HL-60/S4 treated with retinoic acid at 250 ng/mL for 4 days and 3 days (cell line): ENCODE data around the gene ITGA3.

Experiments
- in situ Hi-C: fragments of 300-500 bp; cut with MboI; formaldehyde crosslinking; loops from 2 replicates; pipeline ENCODE4 v1.7.0; 2022; ENCODE audit warnings: low sequenced_read_pairs

The ITGA3 gene

GRCh38 chr17:50090971-50091917 is 35.3 kb downstream of the ITGA3 start:
- in situ Hi-C loops = no loop called here

GRCh38 chr17:50091918-50092285 is 36.0 kb downstream of the ITGA3 start:
- in situ Hi-C loops = no loop called here

GRCh38 chr17:50093246-50093645 is 37.3 kb downstream of the ITGA3 start:
- in situ Hi-C loops = no loop called here

- in situ Hi-C loops = no loop called here
Measured at GRCh38 chr17:50093807-50094206, 37.9 kb downstream of the ITGA3 start.

- in situ Hi-C loops = no loop called here
Measured at GRCh38 chr17:50094243-50094752, 38.4 kb downstream of the ITGA3 start.

GRCh38 chr17:50094753-50095619 is 39.1 kb downstream of the ITGA3 start, which contains the start of gene PDK2:
TSS of gene PDK2 (plus strand) at chr17:50095351. CDS start at chr17:50095436, 85 bp downstream.
- in situ Hi-C loops = no loop called here

GRCh38 chr17:50095626-50096037 is 39.7 kb downstream of the ITGA3 start:
- in situ Hi-C loops = no loop called here

GRCh38 chr17:50096092-50096491 is 40.2 kb downstream of the ITGA3 start:
- in situ Hi-C loops = no loop called here

GRCh38 chr17:50096758-50097157 is 40.8 kb downstream of the ITGA3 start:
- in situ Hi-C loops = no loop called here

GRCh38 chr17:50097455-50097854 is 41.5 kb downstream of the ITGA3 start:
- in situ Hi-C loops = no loop called here

GRCh38 chr17:50097926-50098325 is 42.0 kb downstream of the ITGA3 start:
- in situ Hi-C loops = no loop called here

GRCh38 chr17:50098583-50098982 is 42.7 kb downstream of the ITGA3 start:
- in situ Hi-C loops = no loop called here

GRCh38 chr17:50099003-50099402 is 43.1 kb downstream of the ITGA3 start:
- in situ Hi-C loops = no loop called here

- in situ Hi-C loops = no loop called here
Measured at GRCh38 chr17:50100480-50100883, 44.6 kb downstream of the ITGA3 start.

- in situ Hi-C loops = no loop called here
Measured at GRCh38 chr17:50100921-50101345, 45.0 kb downstream of the ITGA3 start.

GRCh38 chr17:50101346-50102163 is 45.6 kb downstream of the ITGA3 start:
- in situ Hi-C loops = no loop called here

- in situ Hi-C loops = no loop called here
Measured at GRCh38 chr17:50102164-50102991, 46.5 kb downstream of the ITGA3 start.

- in situ Hi-C loops = no loop called here
Measured at GRCh38 chr17:50103252-50103651, 47.3 kb downstream of the ITGA3 start.

GRCh38 chr17:50103941-50104340 is 48.0 kb downstream of the ITGA3 start:
- in situ Hi-C loops = no loop called here

GRCh38 chr17:50105811-50106210 is 49.9 kb downstream of the ITGA3 start:
- in situ Hi-C loops = no loop called here
